ENCODE measurements around the gene TTI1.

Gene TTI1

GRCh38 chr20:37934634-37935375 lies 98.5 kb downstream of the TTI1 start:
- no peak for DNase-seq

GRCh38 chr20:37933786-37934633 lies 99.2 kb downstream of the TTI1 start:
- DNase-seq = no peak

Measured in GF-D8 (cell line).